ENCODE measurements around the gene AP2A1. TPM values are rescaled to one million over a fixed set of nuclear protein-coding genes. Genes with fewer than 3 reads are reported as not detected.
A peak's percentile ranks its signal among the peaks of the same experiment; 100 is the strongest.

The AP2A1 gene
- total RNA-seq, 1 donor from 2014 or later = 62.7 TPM

DNA sequence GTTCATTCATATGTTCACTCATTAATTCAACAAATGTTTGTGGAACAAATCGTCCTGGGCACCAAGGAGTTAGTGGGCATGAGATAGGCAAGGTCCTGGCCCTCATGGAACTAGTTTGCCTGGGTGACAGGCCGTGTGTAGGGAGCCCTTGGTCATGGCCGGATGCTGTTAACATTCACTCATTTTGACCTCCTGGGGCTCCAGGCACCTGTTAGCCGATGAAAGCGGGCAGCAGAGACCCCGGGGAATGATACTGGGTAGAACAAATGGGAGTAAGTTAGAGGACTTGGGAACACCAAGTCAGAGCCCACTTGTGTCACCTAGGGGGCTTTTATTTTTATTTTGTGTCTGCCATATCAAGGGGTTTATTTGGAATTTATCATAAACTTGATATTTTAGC, 57.9 kb downstream of the AP2A1 start:
- intact Hi-C loops (cut with DNase I) = no loop called here
- DNase-seq (no peak), ATAC-seq (ENCODE audit: poor library complexity) (no peak)

DNA sequence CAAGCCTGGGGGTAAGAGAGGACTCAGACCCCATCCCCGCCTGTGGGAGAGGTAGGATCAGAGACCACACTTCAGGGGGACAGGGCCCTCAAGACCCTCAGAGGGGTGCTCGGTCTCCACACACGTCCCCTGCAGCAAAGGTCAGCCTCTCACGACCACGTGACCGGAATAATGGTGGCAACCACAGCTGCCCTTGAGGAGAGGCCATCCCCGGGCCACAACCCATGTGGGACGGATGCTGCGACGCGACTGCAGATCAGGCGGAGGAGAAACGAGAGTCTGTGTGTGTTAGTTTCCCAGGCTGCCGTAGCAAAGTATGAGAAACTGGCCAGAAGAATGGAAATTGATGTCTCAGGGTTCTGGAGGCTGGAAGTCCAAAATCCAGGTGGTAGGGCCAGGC, 60.2 kb downstream of the AP2A1 start:
- no peak for ATAC-seq (ENCODE audit: poor library complexity)
- no peak for DNase-seq
- intact Hi-C loops (cut with DNase I) = no loop called here

DNA sequence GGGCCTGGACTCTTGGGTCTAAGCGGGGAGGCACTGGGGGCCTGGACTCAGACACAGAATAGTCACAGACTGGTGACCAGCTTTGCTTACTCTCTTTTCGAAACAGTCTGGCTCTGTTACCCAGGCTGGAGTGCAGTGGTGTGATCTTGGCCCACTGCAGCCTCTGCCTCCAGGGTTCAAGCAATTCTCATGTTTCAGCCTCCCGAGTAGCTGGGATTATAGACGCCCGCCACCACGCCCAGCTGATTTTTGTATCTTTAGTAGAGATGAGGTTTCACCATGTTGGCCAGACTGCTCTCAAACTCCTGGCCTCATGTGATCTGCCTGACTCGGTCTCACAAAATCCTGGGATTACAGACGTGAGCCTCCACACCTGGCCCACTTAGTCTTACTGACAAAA, 62.4 kb downstream of the AP2A1 start:
- DNase-seq (no peak), ATAC-seq (ENCODE audit: poor library complexity) (no peak)
- intact Hi-C loops (cut with DNase I) = no loop called here

DNA sequence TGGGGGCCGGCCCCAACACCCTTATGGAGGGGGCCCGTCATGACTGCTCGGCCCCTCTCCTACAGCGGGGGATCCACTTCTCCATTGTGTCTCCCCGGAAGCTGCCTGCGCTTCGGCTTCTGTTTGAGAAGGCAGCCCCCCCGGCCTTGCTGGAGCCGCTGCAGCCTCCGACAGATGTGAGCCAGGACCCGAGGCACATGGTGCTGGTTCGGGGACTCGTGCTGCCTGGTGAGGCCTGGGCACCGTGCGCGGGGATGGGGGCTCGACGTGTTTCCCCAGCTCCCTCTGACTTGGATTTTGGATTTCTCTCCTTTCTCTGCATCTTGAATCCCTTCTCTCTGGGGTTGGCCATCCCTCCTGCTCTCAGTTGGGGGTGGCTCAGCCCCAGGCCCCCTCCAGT, 62.9 kb downstream of the AP2A1 start:
- no peak for ATAC-seq (ENCODE audit: poor library complexity)
- intact Hi-C loops (cut with DNase I) = no loop called here
- no peak for DNase-seq

DNA sequence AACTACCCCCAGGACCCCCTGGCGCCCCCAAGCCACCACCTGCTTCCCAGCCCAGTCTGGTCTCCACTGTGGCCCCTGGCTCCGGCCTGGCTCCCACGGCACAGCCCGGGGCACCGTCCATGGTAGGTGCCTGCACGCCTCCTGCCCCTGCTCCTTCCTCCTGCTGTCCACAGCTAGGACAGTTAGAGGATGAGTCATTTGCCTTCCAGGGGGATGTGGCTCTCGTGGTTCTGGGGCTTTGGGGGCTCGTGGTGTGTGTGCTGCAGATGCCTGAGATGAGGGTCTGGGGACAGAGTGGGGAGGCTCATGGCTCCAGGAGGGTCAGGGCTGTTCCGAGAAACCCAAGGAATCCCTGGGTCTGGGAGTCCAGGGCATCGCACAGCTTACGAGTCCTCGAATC, 64.0 kb downstream of the AP2A1 start:
- ATAC-seq (ENCODE audit: poor library complexity) = no peak
- intact Hi-C loops (cut with DNase I) = no loop called here
- no peak for DNase-seq

DNA sequence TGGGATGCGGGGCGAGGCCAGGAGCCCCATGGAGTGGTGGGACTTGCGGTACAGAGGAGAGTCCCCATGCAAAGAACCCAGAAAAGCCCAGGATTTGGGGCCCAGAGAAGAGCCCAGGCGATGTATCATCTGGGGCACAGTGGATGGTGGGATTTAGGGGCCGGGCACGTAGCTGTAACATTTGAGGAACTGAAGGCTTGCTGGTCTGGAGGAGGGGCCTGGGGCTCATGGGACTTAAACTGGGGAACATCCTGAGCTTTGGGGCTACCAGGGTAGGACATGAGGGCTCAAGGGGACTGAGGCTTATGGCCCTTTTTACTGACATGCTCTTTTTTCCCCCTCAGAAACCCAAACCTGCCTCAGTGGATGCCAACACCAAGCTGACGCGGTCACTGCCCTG, 64.8 kb downstream of the AP2A1 start:
- no peak for DNase-seq
- no peak for ATAC-seq (ENCODE audit: poor library complexity)
- intact Hi-C loops (cut with DNase I) = no loop called here

DNA sequence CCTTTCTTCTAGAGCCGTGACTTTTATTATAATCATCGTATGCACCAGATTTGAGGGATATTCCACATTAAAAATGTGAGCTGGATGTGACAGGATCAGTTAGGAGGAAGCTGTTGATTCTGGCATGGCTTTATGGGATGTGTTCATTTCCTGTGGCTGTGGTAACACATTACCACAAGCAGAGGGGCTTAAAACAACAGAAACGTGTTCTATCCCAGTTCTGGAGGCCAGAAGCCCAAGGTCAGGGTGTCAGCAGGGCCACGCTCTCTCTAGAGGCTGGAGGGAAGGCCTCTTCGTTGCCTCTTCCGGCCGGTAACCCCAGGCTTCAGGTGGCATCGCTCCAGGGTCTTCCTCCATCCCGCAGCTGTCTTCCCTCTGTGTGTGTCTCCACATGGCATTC, 65.8 kb downstream of the AP2A1 start:
- DNase-seq (no peak), ATAC-seq (ENCODE audit: poor library complexity) (no peak)
- intact Hi-C loops (cut with DNase I) = no loop called here

DNA sequence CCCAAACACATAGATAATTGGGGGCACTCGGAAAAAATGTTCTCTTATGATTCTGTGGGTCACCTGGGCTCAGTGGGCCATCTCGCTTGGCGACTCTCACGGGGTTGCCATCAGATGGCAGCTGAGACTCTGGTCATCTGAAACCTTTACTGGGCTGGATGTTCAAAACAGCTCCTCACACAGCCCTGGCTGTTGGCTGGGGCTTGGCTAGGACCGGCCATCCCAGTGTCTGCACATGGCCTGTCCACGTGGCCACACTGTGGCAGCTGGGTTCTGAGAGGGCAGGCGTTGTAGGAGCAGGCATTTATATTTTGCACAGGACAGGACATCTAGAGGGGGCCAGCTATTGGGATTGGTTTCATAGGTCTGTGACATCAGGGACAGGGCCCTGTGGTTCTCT, 66.8 kb downstream of the AP2A1 start:
- DNase-seq (no peak), ATAC-seq (ENCODE audit: poor library complexity) (no peak)
- intact Hi-C loops (cut with DNase I) = no loop called here

DNA sequence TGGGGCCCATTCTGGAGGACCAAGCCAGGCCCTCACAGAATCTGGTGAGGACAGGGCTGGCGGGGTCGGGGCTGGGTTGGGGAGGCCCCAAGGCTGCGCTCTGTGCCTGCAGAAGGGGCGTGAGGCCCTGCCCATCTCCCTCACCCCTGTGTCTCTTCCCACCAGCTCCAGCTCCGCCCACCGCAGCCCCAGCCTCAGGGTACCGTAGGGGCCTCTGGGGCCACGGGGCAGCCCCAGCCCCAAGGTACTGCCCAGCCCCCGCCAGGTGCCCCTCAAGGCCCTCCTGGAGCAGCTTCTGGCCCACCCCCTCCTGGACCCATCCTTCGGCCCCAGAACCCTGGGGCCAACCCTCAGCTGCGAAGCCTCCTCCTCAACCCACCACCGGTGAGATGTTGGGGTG, 68.8 kb downstream of the AP2A1 start:
- DNase-seq = no peak
- no peak for ATAC-seq (ENCODE audit: poor library complexity)
- intact Hi-C loops (cut with DNase I) = no loop called here

DNA sequence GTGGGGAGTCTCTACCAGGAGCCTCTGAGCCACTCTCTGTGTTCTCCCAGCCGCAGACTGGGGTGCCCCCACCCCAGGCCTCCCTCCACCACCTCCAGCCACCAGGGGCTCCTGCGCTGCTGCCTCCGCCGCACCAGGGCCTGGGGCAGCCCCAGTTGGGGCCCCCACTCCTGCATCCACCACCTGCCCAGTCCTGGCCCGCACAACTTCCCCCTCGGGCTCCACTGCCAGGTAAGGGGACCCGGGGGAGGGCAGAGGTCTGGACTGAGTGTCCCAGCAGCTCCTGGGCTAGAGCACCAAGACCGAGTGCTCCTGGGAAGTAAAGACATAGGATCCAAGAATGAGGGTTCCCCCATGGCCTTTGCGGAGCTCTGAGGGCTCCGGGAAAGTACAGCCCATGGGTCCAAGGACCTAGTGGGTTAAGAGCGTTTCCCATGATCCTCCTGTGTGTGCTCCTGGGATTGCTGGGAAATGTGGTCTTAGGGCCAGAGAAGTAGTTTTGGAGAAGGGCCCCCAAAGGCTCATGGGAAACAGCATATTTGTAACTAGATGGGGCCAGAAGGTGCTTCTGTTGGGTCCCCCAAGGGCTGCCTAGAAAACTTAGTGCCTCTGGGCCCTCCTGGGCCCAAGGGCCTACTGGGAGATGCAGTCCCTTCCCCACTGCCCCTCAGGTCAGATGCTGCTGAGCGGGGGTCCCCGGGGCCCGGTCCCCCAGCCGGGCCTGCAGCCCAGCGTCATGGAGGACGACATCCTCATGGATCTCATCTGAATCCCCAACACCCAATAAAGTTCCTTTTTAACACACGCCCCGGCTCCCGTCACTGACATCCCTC, 69.6 kb downstream of the AP2A1 start:
- ATAC-seq (ENCODE audit: poor library complexity) (no peak), DNase-seq (no peak)
- intact Hi-C loops (cut with DNase I) = no loop called here

DNA sequence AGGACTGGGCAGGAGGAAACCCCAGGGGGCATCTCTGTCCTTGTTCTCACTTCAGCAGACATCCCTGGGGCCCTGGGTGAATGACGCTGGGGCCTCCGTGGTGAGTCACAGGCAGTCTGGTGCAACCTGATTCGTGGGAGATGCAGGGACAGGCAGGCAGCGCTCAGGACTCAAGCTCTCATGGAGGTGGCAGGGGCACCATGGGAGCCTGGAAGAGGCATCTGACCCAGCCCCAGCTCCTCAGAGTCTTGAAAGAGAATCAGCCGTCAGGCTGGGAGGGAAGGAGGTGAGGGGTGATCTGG, 70.2 kb downstream of the AP2A1 start:
- intact Hi-C loops (cut with DNase I) = no loop called here
- no peak for DNase-seq
- no peak for ATAC-seq (ENCODE audit: poor library complexity)

DNA sequence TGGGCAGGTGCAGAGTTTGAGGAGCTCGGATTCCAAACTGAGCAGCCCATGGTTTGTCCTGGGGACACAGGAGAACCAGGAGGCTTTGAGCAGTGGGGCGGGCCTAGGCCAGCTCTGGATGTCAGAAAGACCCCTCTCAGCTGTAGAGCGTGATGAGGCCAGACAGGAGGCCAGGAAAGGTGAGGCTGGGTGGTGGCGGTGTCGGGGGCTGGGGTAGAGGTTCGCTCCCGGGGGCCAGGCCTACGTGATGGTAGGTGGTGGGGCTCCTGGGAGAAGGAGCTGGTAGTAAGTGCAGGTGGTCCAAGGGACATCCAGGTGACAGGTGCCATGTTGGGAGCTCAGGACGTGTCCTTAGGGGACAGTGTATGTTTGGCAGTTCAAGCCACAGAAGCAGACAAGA, 70.6 kb downstream of the AP2A1 start:
- ATAC-seq (ENCODE audit: poor library complexity) (no peak), DNase-seq (no peak)
- intact Hi-C loops (cut with DNase I) = no loop called here

DNA sequence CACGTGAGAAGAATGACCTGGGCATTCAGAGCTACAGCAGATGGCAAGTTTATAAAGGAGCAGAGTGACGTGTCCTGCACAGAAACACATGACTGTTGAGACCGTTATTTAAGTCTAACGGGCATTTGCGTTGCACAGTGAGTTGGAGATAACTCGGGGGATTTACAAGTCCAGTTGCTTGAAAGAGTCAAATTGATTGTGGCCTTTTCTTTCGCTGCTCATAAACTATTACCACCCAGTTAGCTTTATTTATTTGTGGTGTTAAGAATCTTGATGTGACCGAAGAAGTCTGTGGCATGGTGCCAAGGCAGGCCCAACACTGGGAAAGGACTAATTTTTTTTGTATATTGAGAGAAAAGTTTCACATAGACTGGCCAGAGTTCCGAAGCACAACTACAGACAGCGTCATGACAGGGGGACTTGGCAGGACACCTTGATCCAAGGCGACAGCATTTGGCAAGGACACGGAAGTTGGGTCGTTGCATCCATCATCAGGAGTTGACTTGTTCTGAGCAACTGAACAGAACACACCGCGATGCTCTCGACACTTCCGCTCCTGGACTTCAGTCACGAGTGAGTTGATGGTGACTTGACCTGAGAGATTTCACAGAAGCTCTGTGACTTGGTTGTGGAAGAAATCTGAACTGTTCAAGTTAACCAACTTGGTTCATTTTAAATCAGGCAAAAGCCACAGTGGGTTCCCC, 72.2 kb downstream of the AP2A1 start:
- DNase-seq (no peak), ATAC-seq (ENCODE audit: poor library complexity) (peak; percentile 45)
- intact Hi-C loops (cut with DNase I) = no loop called here

DNA sequence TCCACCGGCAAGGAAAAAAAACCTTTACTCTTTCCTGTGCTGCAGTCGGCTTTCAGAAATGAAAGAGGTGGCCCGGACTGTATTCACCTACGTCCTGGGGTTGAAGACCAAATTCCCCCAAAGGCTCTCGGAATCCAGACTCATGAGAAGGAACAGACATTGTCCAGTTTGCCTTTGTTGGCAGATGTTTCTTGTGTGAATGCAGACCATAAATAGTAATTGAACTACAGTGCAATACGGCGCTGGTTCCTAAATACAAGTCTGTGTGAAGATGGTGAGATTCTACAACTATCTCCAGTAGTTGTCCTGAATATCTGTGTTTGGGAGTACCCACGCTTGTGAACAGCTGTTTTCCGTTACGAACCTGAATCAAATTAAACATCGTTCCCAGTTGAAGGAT, 72.9 kb downstream of the AP2A1 start:
- intact Hi-C loops (cut with DNase I) = no loop called here
- DNase-seq = no peak
- no peak for ATAC-seq (ENCODE audit: poor library complexity)

DNA sequence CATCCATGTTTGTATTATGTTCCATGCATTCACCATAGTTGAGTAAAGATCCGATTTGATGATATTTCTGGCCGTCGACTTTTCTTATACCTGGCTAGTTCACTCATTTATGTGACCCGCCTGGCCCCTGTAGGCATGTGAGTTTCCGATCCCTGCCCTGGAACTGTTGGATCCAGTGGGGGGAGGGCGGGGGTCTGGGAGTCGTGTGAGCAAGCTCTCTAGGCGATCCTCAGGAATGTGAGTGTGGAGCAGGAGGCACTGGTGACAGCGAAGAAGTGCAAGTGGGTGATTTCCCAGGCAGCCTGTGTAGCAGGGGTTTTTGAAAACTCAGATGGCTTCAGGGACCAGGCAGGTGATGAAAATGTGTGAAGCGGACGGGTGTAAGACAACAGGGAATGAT, 73.5 kb downstream of the AP2A1 start:
- DNase-seq (no peak), ATAC-seq (ENCODE audit: poor library complexity) (no peak)
- intact Hi-C loops (cut with DNase I) = no loop called here

DNA sequence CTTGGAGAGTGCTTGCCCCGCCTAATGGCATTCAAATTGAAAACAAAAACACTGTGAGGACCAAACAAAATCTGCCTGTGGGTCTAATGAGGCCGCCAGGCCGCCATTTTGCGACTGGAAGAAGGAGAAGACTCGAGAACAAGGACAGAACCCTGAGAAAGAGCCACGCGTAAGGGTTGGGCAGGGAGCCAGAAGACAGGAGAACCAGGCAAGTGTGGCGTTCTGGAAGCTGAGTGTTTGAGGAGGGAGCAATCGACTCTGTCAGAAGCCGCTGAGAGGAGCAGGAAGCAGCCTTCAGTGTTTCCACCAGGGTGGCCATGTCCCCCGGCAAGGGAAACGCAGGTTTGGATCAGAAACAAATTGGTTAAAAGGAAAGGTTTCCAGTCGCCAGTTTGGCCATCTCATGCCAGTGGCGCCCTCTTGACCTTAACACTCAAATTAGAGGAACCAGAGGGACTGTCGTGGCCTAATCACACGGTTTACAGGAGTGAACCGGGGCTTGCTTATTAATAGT, 74.0 kb downstream of the AP2A1 start:
- no peak for DNase-seq
- ATAC-seq (ENCODE audit: poor library complexity) = no peak
- intact Hi-C loops (cut with DNase I) = no loop called here

DNA sequence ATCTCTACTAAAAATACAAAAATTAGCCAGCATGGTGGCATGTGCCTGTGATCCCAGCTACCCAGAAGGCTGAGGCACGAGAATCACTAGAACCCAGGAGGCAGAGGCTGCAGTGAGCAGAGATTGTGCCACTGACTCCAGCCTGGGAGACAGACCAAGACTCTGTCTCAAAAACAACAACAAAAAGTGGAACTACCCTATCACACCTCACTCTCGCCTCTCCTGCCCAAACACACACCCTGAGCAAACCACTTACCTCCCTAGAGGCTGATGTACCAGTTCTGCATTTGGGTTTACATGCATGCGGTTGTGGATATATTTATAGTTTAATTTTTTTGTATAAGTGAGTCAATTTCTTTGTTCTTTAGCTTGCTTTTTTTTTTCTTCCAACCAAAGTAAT, 76.5 kb downstream of the AP2A1 start:
- no peak for DNase-seq
- intact Hi-C loops (cut with DNase I) = no loop called here
- ATAC-seq (ENCODE audit: poor library complexity) = no peak

DNA sequence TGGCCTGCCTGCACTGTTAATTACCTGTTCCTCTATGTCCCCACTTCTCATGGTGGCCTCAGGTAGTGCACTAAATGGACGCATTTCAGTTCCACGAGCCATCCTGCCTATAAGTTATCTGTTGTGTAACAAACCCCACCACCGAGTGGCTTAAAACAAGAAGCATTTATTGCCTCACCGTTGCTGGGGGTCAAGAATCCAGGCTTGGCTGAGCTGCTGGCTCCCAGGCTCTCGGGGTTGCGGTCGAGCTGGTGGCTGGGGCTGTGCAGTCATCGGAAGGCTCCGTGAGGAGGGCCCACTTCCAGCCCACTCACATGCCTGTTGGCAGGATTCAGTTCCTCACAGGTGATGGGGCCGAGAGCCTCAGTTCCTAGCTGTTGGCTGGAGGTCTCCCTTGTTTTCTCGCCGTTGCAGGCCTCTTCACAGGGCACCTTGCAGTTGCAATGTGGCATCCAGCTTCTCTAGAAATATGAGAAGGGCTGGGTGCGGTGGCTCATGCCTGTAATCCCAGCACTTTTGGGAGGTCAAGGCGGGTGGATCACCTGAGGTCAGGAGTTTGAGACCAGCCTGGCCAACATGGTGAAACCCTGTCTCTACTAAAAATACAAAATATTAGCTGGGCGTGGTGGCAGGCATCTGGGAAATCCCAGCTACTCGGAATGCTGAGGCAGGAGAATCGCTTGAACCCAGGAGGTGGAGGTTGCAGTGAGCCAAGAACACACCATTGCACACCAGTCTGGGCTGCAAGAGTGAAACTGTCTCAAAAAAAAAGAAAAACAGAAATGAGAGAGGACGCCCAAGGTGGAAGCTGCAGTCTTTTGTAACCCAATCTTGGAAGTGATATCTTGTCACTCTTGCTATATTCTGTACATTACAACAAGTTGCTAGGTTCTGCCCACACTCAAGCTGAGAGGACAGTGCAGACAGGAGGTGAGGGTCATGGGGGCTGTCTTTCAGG, 77.6 kb downstream of the AP2A1 start:
- intact Hi-C loops (cut with DNase I) = no loop called here
- ATAC-seq (ENCODE audit: poor library complexity) (no peak), DNase-seq (no peak)

DNA sequence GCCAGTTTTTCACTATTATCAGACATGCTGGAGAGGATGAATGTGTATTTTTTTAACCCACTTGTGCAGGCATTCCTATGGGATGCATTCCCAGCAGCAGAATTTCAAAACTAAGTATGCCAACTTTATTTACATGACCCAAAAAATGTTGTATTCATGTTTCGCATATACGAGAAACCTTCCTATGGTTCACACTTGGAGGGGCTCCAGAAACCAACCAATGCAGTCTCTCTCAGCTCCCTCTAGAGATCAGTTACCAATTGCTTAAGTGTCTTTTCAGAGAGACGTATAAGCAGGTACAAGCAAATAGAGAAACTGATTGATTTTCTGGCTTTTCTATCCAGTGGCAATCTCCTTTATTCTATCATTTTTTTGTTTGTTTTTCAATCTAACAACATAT, 78.6 kb downstream of the AP2A1 start:
- no peak for ATAC-seq (ENCODE audit: poor library complexity)
- intact Hi-C loops (cut with DNase I) = no loop called here
- DNase-seq = no peak

Data from Right ventricle myocardium superior (tissue), 1 donor.